Immature natural killer cell (primary cell): ENCODE measurements around the gene LRRC36. TPM values are rescaled to one million over a fixed set of nuclear protein-coding genes. Genes with fewer than 3 reads are reported as not detected.
"Not testable (repeated sequence)": the region's sequence is repeated elsewhere in the genome, so short reads cannot be mapped to it uniquely, and the experiment has no call there.

Experiments used
- DNase-seq, 3 donors: peaks; one replicate each; pipeline ENCODE4 v3.0.0; 2022; ENCODE audit warnings: mixed read lengths in 1 of 3
- H3K27ac Mint-ChIP-seq, 6 donors: one replicate each; pipeline ENCODE4 v1.8.0; 2020; ENCODE audit warnings: mixed read lengths in 6 of 6, mild to moderate bottlenecking in 5 of 6, inconsistent platforms in 4 of 6, moderate library complexity in 3 of 6
- H3K27me3 Mint-ChIP-seq, 3 donors: one replicate each; pipeline ENCODE4 v1.8.0; 2020 to 2021; ENCODE audit warnings: low read depth in 3 of 3, mild to moderate bottlenecking in 3 of 3, mixed read lengths in 3 of 3, moderate library complexity in 3 of 3, inconsistent platforms in 1 of 3
- H3K36me3 Mint-ChIP-seq, 3 donors: one replicate each; pipeline ENCODE4 v1.8.0; 2020; ENCODE audit warnings: mixed read lengths in 3 of 3, inconsistent platforms in 2 of 3, mild to moderate bottlenecking in 2 of 3
- H3K4me1 Mint-ChIP-seq, 2 donors: one replicate each; pipeline ENCODE4 v1.8.0; 2020; ENCODE audit warnings: inconsistent platforms in 2 of 2, mild to moderate bottlenecking in 2 of 2, mixed read lengths in 2 of 2, moderate library complexity in 1 of 2
- H3K4me3 Mint-ChIP-seq, 5 donors: one replicate each; pipeline ENCODE4 v1.8.0; 2020; ENCODE audit warnings: mild to moderate bottlenecking in 5 of 5, mixed read lengths in 5 of 5, inconsistent platforms in 3 of 5, moderate library complexity in 3 of 5
- H3K9me3 Mint-ChIP-seq, 6 donors: one replicate each; pipeline ENCODE4 v1.8.0; 2020; ENCODE audit warnings: mild to moderate bottlenecking in 6 of 6, mixed read lengths in 6 of 6, inconsistent platforms in 4 of 6, moderate library complexity in 3 of 6
- polyA plus RNA-seq, 3 donors: library from polyadenylated mRNA; unstranded; fragments of 300-500 nt; fragmentation: Illumina TruSeq; gene quantifications; one replicate each; pipeline ENCODE4 v1.2.3, GENCODE V29; 2021

The LRRC36 gene
- polyA plus RNA-seq, 3 donors from 2014 or later = not detected

DNA sequence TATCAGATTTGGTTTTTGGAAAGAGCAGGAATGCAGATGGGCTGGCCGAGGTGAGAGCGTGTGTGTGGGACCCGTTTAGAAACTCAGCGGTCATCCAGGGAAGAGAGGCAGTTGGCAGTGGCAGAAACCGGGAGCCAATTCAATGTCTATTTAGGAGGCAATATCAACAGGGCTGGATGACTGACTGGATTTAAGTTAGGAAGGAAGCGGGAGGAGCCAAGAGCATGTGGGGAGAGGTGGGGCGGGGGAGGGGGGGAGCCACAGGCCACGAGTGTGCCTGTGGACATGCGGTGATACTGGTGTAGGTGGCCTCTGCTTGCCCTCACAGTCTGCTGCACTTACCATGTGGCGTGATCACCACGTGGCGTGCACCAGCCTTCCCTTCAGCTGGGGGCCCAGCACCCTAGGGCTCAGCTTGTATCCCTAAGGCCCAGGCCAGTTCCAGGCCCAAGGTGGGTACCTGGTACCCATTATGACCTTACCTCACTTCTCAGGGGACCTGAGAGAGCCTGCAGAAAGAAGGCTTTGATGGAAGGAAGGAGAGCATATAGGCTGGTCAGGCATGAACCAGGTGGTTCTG is 77.5 kb downstream of the LRRC36 start:
- peaks cover 2 to 3% (median 2%) of the 10 kb centered on the region in 3 donors for H3K27me3 Mint-ChIP-seq
- H3K4me1 Mint-ChIP-seq = no peaks in the 10 kb centered on the region
- H3K9me3 Mint-ChIP-seq = no peaks in the 10 kb centered on the region
- H3K36me3 Mint-ChIP-seq = no peaks in the 10 kb centered on the region
- no peak overlapping the region for H3K4me3 Mint-ChIP-seq
- DNase-seq = no peak
- H3K27ac Mint-ChIP-seq = no peak overlapping the region

DNA sequence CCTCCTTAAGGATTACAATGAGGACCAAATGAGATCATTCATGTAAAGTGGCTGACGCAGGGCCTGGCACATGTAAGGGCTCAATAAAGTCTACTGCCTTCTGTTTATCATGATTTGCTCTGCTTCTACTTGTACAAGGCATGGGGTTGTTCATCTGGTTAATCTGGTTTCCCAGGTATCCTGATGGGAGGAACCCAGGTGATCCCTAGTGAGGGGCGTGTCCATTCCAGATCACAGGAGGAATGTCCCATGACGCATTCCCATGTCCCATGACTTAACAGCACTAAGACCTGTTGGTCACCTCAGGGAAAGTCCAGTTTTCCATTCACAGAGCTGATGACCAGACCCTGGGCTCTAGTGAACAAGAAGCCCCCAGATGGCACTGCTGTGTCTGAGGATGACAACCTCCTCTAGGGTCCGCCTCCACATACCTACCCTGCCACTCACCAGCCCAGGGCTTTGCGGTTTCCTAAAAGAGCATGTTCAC is 78.2 kb downstream of the LRRC36 start:
- Mint-ChIP-seq H3K27ac (no peak overlapping the region), H3K36me3 (no peaks in the 10 kb centered on the region), H3K4me1 (no peaks in the 10 kb centered on the region), H3K4me3 (no peak overlapping the region), H3K9me3 (no peaks in the 10 kb centered on the region), H3K27me3 (peaks cover 2 to 3% (median 2%) of the 10 kb centered on the region in 3 donors)
- DNase-seq = no peak

DNA sequence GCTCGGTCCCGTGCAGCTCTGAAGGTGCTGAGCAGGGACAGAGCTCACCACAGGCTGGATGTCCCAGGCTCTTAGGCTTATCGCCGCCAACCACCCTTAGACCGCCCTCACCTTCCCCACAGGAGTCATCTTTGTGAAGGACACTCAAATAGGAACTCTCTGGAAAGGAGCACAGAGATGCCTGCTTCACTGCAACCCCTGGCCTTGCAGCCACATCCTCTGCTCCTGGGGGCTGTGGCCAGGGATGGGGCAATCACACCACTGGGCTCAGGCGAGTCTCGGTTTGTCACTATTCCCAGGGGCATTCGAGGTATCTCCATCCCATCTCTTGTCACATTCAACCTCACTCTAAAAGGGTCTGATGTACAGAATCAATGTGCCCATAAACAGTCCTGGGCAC is 78.7 kb downstream of the LRRC36 start:
- DNase-seq = no peak
- Mint-ChIP-seq H3K36me3 (no peaks in the 10 kb centered on the region), H3K4me3 (no peak overlapping the region), H3K4me1 (no peaks in the 10 kb centered on the region), H3K27me3 (peaks cover 2 to 3% (median 2%) of the 10 kb centered on the region in 3 donors), H3K9me3 (no peaks in the 10 kb centered on the region), H3K27ac (no peak overlapping the region)

DNA sequence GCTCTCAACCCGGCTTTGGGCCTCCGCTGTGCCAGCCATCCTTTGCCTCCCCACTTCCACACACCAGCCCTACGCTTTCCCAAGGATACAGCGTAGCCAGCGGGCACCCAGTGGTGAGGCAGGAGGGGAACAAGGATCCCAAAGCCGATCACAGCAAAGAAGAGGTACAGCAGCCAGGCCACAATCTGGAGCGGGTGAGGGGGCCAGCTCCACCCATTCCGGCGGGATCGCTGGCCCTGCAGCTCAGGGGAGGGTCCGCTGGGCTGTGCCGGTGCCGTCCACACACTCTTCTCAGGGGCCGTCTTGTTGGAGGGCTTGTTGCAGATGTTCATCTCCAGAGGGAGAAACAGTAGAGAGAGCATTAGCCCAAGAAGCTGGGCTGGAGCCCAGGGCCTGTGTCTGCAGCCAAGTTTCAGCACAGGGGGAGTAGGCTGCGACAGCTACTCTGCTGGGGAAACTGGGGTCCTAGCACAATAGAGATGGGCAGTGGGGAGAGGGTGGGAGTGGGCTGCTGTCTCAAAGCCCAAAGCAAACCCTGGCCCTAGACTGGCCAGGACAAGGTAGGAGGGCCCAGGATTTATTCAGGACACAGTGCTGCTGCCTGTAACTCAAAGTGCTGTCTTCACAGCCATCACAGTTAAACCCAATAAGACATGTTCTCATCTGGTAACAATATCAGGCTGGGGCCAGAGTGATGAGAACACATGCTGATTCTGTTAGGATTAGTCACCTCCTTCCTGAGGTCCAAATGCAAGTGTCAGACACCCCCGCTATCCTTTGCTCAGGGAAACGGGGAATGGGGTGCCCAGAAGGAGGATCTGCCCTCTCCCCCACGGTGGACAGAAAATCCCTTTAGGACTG is 79.7 kb downstream of the LRRC36 start:
- Mint-ChIP-seq H3K36me3 (no peaks in the 10 kb centered on the region), H3K4me3 (no peak overlapping the region), H3K9me3 (no peaks in the 10 kb centered on the region), H3K27ac (peak overlapping the region in 1 of 6 donors; percentile 19), H3K4me1 (no peaks in the 10 kb centered on the region), H3K27me3 (peaks cover 2 to 3% (median 2%) of the 10 kb centered on the region in 3 donors)
- DNase-seq = no peak

DNA sequence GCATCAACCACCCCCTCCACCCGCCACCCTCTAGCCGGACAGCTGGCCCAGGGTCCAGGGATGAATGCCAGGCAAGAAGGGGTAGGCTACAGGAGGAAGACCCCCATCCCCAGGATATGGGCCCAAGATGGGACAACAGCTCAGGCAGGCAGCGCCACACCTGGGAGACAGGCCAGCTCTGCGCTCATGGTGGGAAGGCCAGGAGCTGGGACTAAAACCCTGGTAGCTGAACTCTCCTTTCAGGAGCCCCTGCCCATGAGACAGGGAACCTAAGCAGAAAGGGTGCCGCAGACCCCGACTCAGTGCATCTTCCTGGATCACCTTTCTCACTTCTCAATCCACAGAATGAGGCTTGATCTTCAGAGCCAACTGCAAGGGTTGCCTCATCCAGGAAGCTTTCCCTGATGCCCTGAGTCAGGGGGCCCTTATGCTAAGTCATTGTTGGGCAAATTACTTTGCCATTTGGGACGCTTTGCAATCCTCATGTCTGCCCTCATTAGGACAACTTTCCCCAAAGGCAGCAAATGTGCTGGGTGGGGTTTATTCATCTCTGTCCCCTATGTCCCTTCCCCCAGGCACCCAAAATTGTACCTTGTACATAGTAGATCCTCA is 80.7 kb downstream of the LRRC36 start:
- H3K4me1 Mint-ChIP-seq = no peaks in the 10 kb centered on the region
- H3K27ac Mint-ChIP-seq = no peak overlapping the region
- H3K36me3 Mint-ChIP-seq = no peaks in the 10 kb centered on the region
- H3K27me3 Mint-ChIP-seq = peaks cover 2 to 4% (median 2%) of the 10 kb centered on the region in 3 donors
- DNase-seq = no peak
- H3K9me3 Mint-ChIP-seq = no peaks in the 10 kb centered on the region
- H3K4me3 Mint-ChIP-seq = no peak overlapping the region

DNA sequence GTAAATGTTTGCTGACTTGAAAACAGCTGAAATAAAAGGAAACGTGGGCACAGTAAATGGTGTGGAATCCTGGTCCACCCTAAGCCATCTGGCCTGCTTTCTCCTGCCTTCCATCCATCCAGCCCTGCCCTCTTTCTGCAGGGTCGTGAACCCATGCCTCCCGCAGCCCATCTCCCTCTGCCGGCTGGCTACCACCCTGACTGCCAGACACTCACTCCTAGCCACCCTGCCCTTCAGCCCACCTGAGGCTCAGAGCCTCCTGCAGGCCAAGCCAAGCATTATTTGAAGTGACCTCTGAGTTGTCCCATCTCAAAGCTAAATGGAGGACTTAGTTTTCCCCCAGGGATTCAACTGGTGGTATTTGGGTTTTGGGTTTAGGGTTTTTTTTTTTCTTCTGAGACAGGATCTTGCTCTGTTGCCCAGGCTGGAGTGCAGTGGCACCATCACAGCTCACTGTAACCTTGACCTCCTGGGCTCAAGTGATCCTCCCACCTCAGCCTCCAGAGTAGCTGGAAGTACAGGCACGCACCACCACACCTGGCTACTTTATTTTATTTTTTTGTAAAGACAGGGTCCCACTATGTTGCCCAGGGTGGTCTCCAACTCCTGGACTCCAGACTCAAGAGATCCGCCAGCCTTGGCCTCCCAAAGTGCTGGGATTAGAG is 81.3 kb downstream of the LRRC36 start:
- H3K4me3 Mint-ChIP-seq = no peak overlapping the region
- no peaks in the 10 kb centered on the region for H3K9me3 Mint-ChIP-seq
- H3K27ac Mint-ChIP-seq = no peak overlapping the region
- no peak for DNase-seq
- no peaks in the 10 kb centered on the region for H3K36me3 Mint-ChIP-seq
- H3K27me3 Mint-ChIP-seq = peaks cover 2 to 4% (median 2%) of the 10 kb centered on the region in 3 donors
- H3K4me1 Mint-ChIP-seq = no peaks in the 10 kb centered on the region

DNA sequence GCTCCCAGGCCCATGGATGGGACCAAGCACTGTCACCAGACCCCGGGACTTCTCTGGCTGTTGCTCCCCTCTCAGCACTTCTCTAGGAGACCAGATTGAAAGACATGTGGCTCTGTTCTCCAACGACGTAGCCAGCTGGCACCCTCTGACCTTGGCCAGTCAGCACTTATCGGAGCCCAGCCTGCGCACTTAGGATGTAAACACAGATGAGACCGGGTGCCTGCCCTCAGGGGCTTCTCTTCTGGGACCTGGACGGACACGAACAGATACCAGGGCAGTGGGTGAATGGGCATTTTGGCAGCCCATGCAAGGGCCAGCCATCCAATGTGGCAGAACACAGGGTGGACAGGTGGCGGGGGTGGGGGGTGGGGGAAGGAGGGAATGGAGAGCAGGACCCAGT is 83.0 kb downstream of the LRRC36 start:
- H3K9me3 Mint-ChIP-seq = no peaks in the 10 kb centered on the region
- DNase-seq = no peak
- peaks cover 0 to 7% (median 2%) of the 10 kb centered on the region in 3 donors for H3K27me3 Mint-ChIP-seq
- H3K36me3 Mint-ChIP-seq = no peaks in the 10 kb centered on the region
- H3K27ac Mint-ChIP-seq = no peak overlapping the region
- no peak overlapping the region for H3K4me3 Mint-ChIP-seq
- no peaks in the 10 kb centered on the region for H3K4me1 Mint-ChIP-seq

DNA sequence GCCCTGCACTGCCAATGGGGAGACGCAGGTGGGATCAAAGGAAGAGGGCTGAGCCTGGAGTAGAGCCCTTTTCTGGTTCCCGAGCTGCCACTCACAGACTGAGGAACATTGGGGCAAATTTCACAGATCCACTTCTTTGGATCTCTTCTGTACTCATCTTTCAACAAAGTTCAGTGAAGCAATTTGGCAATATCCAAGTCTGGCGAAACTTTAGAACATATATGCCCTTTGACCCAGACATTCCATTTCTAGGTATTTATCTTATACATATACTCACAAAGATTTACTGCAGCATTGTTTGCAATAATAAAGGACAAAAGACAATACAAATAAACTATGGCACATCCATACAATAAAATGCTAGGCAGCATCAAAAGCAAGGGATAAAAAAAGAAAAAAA is 84.7 kb downstream of the LRRC36 start:
- Mint-ChIP-seq H3K36me3 (no peaks in the 10 kb centered on the region), H3K9me3 (no peaks in the 10 kb centered on the region), H3K27ac (no peak overlapping the region), H3K4me3 (no peak overlapping the region), H3K27me3 (peaks cover 2 to 5% (median 4%) of the 10 kb centered on the region in 3 donors), H3K4me1 (peaks cover 4 to 6% of the 10 kb centered on the region in 2 donors)
- no peak for DNase-seq

DNA sequence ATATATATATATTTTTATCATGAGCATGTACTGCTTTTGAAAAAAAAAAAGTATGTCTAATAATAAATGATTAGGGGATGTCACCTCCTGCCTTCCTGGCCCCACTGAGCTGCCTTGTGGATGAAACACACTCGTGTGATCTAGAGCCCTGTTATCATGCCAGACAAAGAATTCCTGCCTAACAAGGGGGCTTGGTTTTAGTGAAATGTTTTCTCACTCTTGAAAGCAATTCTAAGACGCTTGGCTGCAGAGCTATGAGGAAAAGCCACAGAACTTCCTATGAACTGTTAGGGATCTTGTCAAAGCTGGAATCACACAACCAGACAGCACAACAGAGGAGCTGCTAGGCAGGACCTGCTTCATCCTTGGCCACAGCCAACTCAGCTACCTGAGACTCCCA is 85.7 kb downstream of the LRRC36 start:
- H3K27me3 Mint-ChIP-seq = peaks cover 2 to 15% (median 7%) of the 10 kb centered on the region in 3 donors
- no peaks in the 10 kb centered on the region for H3K9me3 Mint-ChIP-seq
- no peak for DNase-seq
- H3K27ac Mint-ChIP-seq = no peak overlapping the region
- H3K4me1 Mint-ChIP-seq = peaks cover 8 to 12% of the 10 kb centered on the region in 2 donors
- H3K4me3 Mint-ChIP-seq = no peak overlapping the region
- H3K36me3 Mint-ChIP-seq = no peaks in the 10 kb centered on the region

DNA sequence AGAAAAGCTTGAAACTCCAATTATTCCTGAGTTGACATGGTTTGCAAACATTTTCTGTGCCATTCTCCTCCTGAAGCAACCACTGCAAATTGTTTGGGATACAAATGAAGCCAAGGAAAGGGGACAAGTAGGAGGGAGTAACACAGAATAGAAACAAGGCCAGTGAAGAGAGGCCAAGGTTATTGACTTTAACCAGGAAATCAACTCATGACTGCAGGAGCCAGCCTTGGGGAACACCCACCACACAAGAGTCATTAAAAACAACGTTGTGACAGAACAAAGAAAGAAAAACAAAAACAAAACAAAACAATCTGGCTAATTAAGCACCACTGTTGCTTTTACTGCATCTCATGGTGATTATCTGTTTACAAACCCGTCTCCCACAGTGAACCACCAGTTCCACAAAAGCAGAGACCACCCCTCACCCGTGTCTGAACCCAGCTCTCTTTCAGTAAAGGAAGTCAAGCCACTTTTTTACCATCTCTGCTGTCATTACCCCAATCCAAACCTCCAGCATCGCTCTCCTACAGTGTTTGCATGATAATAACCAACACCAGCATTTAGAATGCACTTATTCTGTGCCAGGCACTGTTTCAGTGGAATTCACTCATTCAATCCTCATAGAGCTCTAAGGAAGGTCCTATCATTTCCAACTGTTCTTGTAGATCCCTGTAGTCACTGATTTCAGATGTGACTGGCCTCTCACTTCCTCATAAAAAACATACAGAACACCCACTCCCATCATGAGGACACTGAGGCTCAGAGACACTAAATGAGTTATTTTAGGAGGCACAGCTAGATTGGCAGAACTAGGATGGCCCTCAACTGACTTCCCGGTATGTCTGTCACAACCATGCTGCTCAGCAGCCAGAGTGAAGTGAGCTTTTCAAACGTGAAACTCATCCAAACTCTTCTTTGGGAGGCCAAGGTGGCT is 87.6 kb downstream of the LRRC36 start:
- H3K9me3 Mint-ChIP-seq = no peaks in the 10 kb centered on the region
- H3K4me1 Mint-ChIP-seq = peaks cover 10 to 16% of the 10 kb centered on the region in 2 donors
- H3K27ac Mint-ChIP-seq = peak overlapping the region in 1 of 6 donors; percentile 4
- no peaks in the 10 kb centered on the region for H3K36me3 Mint-ChIP-seq
- DNase-seq = no peak
- H3K27me3 Mint-ChIP-seq = peaks cover 2 to 23% (median 8%) of the 10 kb centered on the region in 3 donors
- peak overlapping the region in 2 of 5 donors; percentile 9 to 21 for H3K4me3 Mint-ChIP-seq

DNA sequence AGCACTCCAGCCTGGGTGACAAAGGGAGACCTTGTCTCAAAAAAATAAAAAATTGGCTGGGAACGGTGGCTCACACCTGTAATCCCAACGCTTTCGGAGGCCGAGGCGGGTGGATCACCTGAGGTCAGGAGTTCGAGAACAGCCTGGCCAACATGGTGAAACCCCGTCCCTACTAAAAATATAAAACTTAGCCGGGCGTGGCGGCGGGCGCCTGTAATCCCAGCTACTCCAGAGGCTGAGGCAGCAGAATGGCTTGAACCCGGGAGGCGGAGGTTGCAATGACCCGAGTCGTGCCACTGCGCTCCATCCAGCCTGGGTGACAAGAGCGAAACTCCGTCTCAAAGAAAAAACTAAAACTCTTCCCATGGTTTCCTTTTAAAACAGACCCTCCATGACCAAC is 88.8 kb downstream of the LRRC36 start:
- DNase-seq, H3K9me3 Mint-ChIP-seq, H3K36me3 Mint-ChIP-seq: not testable (repeated sequence)
- peak overlapping the region in 3 of 6 donors; percentile 10 to 53 (median 30) for H3K27ac Mint-ChIP-seq
- peaks cover 6 to 23% (median 9%) of the 10 kb centered on the region in 3 donors for H3K27me3 Mint-ChIP-seq
- H3K4me3 Mint-ChIP-seq = peak overlapping the region; percentile 28 to 68 (median 64)
- peaks cover 10 to 16% of the 10 kb centered on the region in 2 donors for H3K4me1 Mint-ChIP-seq

DNA sequence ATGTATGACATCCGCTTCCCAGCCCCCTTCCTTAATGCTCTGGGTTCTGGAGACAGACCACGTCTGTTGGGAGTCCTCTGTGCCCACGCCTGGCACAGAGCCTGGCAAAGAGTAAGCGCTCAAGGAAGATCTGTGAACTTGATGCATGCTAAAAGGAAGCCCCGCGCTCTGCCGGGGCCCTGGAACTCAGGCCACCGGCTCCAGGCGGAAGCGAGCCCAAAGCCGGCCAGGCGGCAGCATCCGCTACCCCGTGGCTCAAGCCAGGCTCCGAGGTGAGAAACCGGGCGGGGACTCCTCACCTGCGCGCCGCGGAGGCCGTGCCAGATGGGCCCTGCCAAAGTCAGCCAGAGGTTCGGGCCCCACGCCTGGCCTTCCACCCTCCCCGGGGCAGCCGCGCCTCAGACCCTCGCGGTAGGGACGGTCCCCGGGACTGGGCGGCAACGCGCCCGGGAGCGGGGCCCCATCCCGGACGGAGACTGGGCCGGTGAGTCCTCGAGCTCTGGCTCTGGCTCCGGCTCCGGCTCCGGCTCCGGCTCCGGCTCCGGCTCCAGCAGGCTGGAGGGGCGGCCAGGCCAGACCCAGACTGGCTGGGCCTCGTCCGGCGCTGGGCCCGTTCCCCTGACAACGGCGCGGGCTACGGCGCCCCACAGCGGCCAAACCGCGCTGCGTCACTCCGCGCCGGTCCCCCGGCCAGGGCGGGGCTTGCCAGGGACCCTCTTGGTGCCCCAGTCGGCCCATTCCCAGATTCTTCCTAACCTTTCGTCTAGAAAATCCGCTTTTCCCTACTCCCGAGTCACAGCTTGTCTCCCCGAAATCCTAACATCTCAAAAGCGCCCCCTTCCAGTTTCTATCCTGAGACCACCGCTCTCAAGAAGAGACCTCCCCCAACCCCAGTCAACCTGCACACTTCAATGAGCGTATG is 89.5 kb downstream of the LRRC36 start, which contains the start of gene ZDHHC1:
Gene ZDHHC1 (minus strand): TSS at position 606 of the 922 bp plus-strand sequence. CDS start 8,702 bp downstream, outside the sequence.
- peak within 1 kb of the TSS in 5 of 6 donors; percentile 50 to 82 (median 72) for H3K27ac Mint-ChIP-seq
- peaks cover 6 to 23% (median 9%) of the 10 kb centered on the region in 3 donors for H3K27me3 Mint-ChIP-seq
- peaks cover 10 to 16% of the 10 kb centered on the region in 2 donors for H3K4me1 Mint-ChIP-seq
- peak; percentile 57 to 61 (median 60) for DNase-seq
- H3K9me3 Mint-ChIP-seq = no peaks in the 10 kb centered on the region
- no peaks in the 10 kb centered on the region for H3K36me3 Mint-ChIP-seq
- H3K4me3 Mint-ChIP-seq = peak within 1 kb of the TSS; percentile 77 to 88 (median 82)
